NCI-H1105 treated with DMSO at 0.1 percent for 48 hours (cell line): ENCODE data around the gene TRIM67.
"Not testable (repeated sequence)": the region's sequence is repeated elsewhere in the genome, so short reads cannot be mapped to it uniquely, and the experiment has no call there.

Experiments used
- DNase-seq: peaks from one replicate; lab custom pipeline; 2025; lab: John Stamatoyannopoulos, UW

The TRIM67 gene

DNA sequence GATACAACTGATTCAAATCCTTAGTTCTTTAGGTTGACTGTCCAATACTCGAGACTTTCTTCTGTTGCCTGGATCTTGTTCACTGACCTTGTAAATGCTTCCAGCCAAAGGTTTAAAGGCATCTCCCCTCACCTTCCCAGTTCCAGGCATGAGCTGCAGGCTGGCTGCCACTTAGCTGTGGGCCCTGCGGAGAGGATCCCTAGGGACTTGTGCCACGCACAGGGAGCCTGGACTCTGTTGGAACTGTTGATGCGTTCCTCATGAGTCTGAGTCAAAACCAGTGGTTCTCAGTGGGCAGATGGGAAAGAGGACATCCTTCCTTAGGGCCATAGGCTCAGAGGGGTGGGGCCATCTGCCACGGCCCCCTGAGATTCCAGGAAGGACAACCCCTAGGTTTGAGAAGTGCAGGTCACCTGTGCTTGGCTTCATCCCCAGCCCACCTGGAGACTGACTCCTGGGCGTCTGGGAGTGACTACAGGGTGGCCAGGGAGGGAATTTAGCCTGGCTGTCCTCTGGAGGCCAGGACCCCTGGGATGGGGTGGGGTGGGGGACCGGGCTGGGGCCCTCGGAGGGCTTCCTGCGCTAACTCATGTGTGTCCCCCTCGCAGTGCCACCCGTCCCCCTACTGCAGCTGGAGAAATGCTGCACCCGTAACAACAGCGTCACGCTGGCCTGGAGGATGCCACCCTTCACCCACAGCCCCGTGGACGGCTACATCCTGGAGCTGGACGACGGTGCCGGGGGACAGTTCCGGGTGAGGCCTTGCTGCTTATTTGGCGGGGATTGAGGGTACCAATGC is 41.6 kb downstream of the TRIM67 start:
- DNase-seq = no peak

GRCh38 chr1:231206856-231207255 is 45.0 kb downstream of the TRIM67 start:
- no peak for DNase-seq

DNA sequence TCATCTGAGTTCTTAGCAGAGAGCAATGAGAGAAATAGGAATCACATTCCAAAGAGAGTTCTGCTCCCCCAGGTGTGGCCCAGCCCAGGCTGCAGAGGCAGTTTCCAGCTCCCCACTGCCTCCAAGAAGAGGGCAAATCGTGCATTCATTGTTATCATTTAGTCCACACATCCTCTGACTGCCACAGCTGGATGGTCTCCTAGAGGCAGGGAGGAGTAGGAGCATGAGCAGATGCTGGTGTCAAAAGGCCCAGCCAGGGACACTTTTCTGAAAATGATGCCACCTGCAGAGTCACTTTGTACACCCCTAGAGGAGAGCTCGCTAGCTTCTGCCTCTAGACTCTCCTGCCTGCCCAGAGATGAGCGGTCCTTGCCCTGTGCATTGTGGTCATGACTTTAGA is 45.6 kb downstream of the TRIM67 start:
- DNase-seq = no peak

DNA sequence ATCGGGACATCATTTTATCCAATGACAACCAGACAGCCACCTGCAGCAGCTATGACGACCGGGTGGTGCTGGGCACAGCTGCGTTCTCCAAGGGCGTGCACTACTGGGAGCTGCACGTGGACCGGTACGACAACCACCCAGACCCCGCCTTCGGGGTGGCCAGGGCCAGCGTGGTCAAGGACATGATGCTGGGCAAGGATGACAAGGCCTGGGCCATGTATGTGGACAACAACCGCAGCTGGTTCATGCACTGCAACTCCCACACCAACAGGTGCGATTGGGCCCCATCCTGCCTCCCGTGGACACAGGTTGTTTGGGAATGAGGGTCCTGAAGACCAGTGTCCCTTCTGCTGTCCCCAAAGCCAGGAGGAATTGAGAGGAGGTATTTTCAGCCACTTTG is 47.1 kb downstream of the TRIM67 start:
- no peak for DNase-seq

DNA sequence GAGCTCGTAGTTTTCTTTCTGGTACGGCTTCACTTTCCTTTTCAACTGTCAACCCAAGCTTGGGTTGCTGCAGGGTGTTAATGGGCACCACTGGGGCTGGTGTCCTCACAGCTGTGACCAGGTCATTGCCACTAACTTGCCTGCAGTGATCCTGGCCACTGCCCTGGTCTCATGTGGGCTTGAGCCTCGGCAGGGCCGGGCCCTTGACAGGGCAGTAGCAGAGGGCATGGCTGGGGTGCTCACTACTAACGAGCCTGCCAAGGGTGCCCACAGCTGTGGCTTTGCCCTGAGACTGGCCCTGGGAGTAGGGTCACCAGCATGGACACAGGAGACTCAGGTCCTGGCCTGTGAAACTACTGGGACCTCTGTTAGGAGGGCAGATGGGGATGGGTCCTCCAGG is 47.7 kb downstream of the TRIM67 start:
- DNase-seq = no peak

- no peak for DNase-seq
Observed at GRCh38 chr1:231210126-231210525, 48.3 kb downstream of the TRIM67 start.

GRCh38 chr1:231211005-231211857 is 49.4 kb downstream of the TRIM67 start:
- peak; percentile 63 for DNase-seq

GRCh38 chr1:231212301-231212700 is 50.4 kb downstream of the TRIM67 start:
- not testable (repeated sequence) for DNase-seq

GRCh38 chr1:231213831-231214573 is 52.1 kb downstream of the TRIM67 start:
- DNase-seq = no peak

GRCh38 chr1:231214918-231215680 is 53.2 kb downstream of the TRIM67 start:
- DNase-seq = no peak

DNA sequence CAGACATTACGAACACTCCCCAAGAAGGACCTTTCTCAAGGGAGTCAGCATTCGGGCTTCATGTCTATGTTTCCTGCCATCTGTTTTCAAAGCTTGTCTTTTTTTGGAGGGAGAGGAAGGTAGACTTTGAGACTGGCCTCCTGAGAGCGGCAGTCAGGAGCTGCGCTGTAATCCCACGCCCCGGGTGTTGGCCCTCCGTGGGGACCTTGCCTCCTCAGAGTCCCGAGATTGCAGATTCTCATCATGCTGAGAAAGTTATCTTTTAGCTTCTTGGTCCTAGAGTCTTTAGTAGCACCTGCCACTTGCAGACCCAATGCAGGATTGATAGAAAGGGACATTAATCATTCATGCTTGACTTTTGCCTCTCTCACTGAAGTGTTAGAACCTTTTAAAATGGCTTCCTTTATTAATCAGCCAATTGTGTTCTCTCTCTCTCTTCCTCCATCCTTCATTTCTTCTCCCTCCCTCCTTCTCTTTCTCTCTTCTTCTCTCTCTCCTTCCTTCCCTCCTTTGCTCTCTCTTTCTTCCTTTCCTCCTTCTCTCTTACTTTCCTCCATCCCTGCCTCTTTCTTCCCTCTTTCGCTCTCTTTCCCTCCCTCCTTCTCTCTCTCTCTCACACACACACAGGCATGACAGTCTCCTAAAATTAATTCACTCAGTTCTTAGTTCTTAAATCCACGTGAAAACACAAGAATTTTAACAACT is 54.0 kb downstream of the TRIM67 start:
- no peak for DNase-seq

DNA sequence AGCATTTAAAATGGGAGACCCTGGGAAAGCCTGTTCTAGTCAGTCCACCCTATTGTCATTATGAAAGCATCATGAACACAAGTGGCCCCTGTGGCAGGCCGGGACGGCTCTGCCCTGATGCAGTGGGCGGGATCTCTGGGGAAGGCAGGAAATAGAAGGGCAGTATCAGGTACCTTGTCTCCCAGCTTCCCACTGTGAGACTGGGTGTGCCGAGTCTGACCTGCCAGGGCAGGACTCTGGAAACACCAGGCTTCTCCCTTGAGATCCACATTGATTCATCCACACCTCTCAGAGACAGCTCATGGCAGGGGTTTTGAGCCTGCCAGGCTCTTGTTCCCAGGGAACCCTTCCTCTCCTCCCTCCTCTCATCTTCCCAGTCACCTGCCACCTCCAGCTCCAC is 54.6 kb downstream of the TRIM67 start:
- no peak for DNase-seq

- DNase-seq = no peak
Observed at GRCh38 chr1:231217056-231217455, 55.2 kb downstream of the TRIM67 start.

DNA sequence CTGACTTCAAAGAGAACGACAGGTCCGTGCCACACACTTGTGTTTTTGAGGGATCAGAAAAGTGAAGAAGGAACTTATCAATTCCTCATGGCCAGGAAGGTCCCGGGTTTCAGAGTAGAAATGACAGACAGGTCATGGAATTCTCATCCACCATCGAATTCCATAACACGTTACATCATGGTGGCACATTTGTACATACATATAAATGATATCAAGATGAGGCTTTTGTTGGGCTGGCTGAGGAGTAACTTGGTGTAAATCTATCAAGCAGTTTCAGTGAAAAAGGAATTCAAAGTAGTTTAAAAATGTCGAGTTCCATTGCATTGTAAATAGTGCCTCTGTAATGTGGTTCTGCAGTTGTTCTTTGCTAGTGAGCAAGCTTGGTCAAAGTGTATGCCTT is 56.2 kb downstream of the TRIM67 start:
- DNase-seq = no peak

- no peak for DNase-seq
Observed at GRCh38 chr1:231219422-231220401, 57.9 kb downstream of the TRIM67 start.

GRCh38 chr1:231220801-231221200 is 58.9 kb downstream of the TRIM67 start:
- no peak for DNase-seq

- DNase-seq = no peak
Observed at GRCh38 chr1:231226156-231226555, 64.3 kb downstream of the TRIM67 start.

DNA sequence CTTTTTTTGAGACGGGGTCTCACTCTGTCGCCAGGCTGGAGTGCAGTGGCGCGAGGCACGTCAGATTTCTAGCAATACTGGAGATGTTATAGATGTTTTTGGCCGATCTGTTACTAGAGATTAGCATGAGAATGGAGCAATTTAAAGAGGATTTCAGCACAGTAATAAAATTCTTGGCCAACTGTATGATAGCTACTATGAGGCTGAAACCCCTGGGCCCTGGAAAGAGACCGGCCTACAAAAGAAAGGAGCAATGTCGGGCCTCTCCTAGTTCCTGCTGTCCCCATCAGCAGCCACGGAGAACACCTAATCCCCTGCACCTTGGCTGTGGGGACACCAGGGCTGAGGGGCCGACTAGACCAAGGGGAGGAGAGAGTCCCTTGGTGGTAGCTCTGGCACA is 69.7 kb downstream of the TRIM67 start:
- no peak for DNase-seq

DNA sequence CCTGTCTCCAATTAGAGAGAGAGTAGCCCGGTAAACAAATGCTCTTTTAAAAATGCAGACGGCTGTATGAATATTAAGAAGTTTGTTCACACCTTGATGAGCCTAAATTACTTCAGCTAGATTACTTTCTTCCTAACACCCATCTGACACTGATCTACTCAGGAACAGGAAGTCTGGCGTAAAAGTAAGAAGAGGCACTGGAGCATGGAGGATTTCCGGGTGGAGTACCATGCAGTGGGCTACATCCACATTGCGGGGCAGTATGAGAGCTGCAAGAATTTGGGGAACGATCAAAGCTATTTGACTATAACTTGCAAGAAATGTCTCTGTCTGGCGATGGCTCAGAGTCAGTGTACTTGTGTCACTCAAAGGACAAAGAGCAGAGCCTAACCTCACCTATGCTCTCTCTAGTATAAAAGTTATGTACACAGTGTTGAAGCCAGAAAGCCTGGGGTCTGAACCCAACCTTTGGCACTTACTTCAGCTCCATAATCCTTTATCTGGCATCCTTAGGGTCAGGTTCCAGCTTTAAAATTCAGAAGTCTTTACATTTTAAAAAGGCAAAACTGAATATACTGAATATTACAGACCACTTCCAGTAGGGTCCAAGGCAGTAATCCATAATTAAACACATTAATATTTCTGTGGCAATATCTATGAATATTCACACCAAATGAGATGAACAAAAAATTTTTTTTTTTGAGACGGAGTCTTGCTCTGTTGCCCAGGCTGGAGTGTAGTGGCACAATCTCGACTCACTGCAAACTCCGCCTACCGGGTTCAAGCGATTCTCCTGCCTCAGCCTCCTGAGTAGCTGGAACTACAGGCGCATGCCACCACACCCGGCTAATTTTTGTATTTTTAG is 71.2 kb downstream of the TRIM67 start:
- DNase-seq = no peak
